Astrocyte (in vitro differentiated cells and primary cell): ENCODE measurements around the gene RUNX3. TPM values are rescaled to one million over a fixed set of nuclear protein-coding genes. Genes with fewer than 3 reads are reported as not detected.

Source experiments
- DNase-seq: peaks from one replicate; pipeline ENCODE4 v3.0.0-alpha.2; 2010; ENCODE audit warnings: low read depth
- FAIRE-seq: peaks from 2 replicates; lab custom pipeline; 2011; peaks lifted over from hg19 to GRCh38; lab: Jason Lieb, UNC
- H2AFZ ChIP-seq: 2 replicates; pipeline ENCODE4 v1.6.0; 2012; ENCODE audit warnings: low read depth, low read length, inconsistent platforms
- H3K27ac ChIP-seq: 2 replicates; pipeline ENCODE4 v1.5.1; 2011; ENCODE audit warnings: low read depth, low read length, inconsistent platforms
- H3K27me3 ChIP-seq: 2 replicates; pipeline ENCODE4 v1.6.0; 2011; ENCODE audit warnings: low read length, inconsistent platforms; ENCODE audit not compliant: insufficient read depth
- H3K36me3 ChIP-seq: 2 replicates; pipeline ENCODE4 v1.5.1; 2011; ENCODE audit warnings: low read length, inconsistent platforms; ENCODE audit not compliant: insufficient read depth
- H3K4me1 ChIP-seq: 2 replicates; pipeline ENCODE4 v1.5.1; 2011; ENCODE audit warnings: low read length, inconsistent platforms; ENCODE audit not compliant: insufficient read depth
- H3K4me2 ChIP-seq: 2 replicates; pipeline ENCODE4 v1.6.0; 2012; ENCODE audit warnings: low read length, inconsistent platforms
- H3K4me3 ChIP-seq: 2 replicates; pipeline ENCODE4 v1.5.1; 2011; ENCODE audit warnings: low read depth, mild to moderate bottlenecking, low read length, inconsistent platforms; ENCODE audit not compliant: insufficient read depth
- H3K79me2 ChIP-seq: 2 replicates; pipeline ENCODE4 v1.6.0; 2012; ENCODE audit warnings: mild to moderate bottlenecking, low read length, inconsistent platforms; ENCODE audit not compliant: insufficient read depth
- H3K9ac ChIP-seq: 2 replicates; pipeline ENCODE4 v1.6.0; 2012; ENCODE audit warnings: mild to moderate bottlenecking, low read length, inconsistent platforms
- H3K9me3 ChIP-seq: 2 replicates; pipeline ENCODE4 v1.5.1; 2012; ENCODE audit warnings: low read depth, mild to moderate bottlenecking, low read length, inconsistent platforms; ENCODE audit not compliant: insufficient read depth
- H4K20me1 ChIP-seq: 2 replicates; pipeline ENCODE4 v1.6.0; 2012; ENCODE audit warnings: low read length, inconsistent platforms; ENCODE audit not compliant: insufficient read depth
- H3K27ac Mint-ChIP-seq: one replicate; pipeline ENCODE4 v1.8.0; 2021; ENCODE audit warnings: mild to moderate bottlenecking, mixed read lengths; ENCODE audit not compliant: unreplicated experiment
- H3K27me3 Mint-ChIP-seq: one replicate; pipeline ENCODE4 v1.8.0; 2021; ENCODE audit warnings: low read depth, mixed read lengths; ENCODE audit not compliant: unreplicated experiment
- H3K36me3 Mint-ChIP-seq: one replicate; pipeline ENCODE4 v1.8.0; 2021; ENCODE audit warnings: low read depth, mixed read lengths; ENCODE audit not compliant: unreplicated experiment
- H3K4me1 Mint-ChIP-seq: one replicate; pipeline ENCODE4 v1.8.0; 2021; ENCODE audit warnings: low read depth, mixed read lengths; ENCODE audit not compliant: unreplicated experiment
- H3K4me3 Mint-ChIP-seq: one replicate; pipeline ENCODE4 v1.8.0; 2021; ENCODE audit warnings: mild to moderate bottlenecking, moderate library complexity, mixed read lengths; ENCODE audit not compliant: unreplicated experiment
- H3K9me3 Mint-ChIP-seq: one replicate; pipeline ENCODE4 v1.8.0; 2021; ENCODE audit warnings: mild to moderate bottlenecking, mixed read lengths; ENCODE audit not compliant: unreplicated experiment
- CTCF ChIP-seq: IDR thresholded peaks from 2 replicates; pipeline ENCODE4 v1.5.1; 2011; ENCODE audit warnings: low read depth, mild to moderate bottlenecking, inconsistent platforms, low read length, moderate library complexity; ENCODE audit not compliant: insufficient read depth
- EZH2 ChIP-seq: IDR thresholded peaks from 2 replicates; pipeline ENCODE4 v1.6.1; 2012; ENCODE audit warnings: mild to moderate bottlenecking, low read length, inconsistent platforms; ENCODE audit not compliant: insufficient read depth
- total RNA-seq: library from RNA; stranded (reverse); gene quantifications from 2 replicates; pipeline ENCODE4 v1.2.1, GENCODE V29; 2021

The RUNX3 gene
- total RNA-seq, 1 donor from 2014 or later = 2.5 TPM

GRCh38 chr1:24931146-24931467 is 1.0 kb upstream of the RUNX3 start:
- peaks cover 88% of the 10 kb centered on the region for H3K27me3 ChIP-seq
- Mint-ChIP-seq H3K36me3 (peaks cover 4% of the 10 kb centered on the region), H3K27ac (no peak overlapping the region), H3K27me3 (peaks cover 73% of the 10 kb centered on the region), H3K9me3 (peaks cover 12% of the 10 kb centered on the region), H3K4me1 (peaks cover 1% of the 10 kb centered on the region), H3K4me3 (no peak overlapping the region)
- H3K9ac ChIP-seq = no peak overlapping the region
- H4K20me1 ChIP-seq = peaks cover 27% of the 10 kb centered on the region
- no peak overlapping the region for H3K4me3 ChIP-seq
- no peak for DNase-seq
- no peak for FAIRE-seq
- no peak for TF ChIP-seq EZH2
- no peak for TF ChIP-seq CTCF
- H3K9me3 ChIP-seq = no peaks in the 10 kb centered on the region
- no peak overlapping the region for H3K4me2 ChIP-seq
- H3K27ac ChIP-seq = no peak overlapping the region
- H3K79me2 ChIP-seq = no peaks in the 10 kb centered on the region
- H2AFZ ChIP-seq = no peak overlapping the region
- H3K4me1 ChIP-seq = peaks cover 2% of the 10 kb centered on the region
- H3K36me3 ChIP-seq = no peaks in the 10 kb centered on the region

- Mint-ChIP-seq H3K4me1 (peaks cover 1% of the 10 kb centered on the region), H3K27me3 (peaks cover 78% of the 10 kb centered on the region), H3K36me3 (peaks cover 8% of the 10 kb centered on the region), H3K27ac (no peak overlapping the region), H3K4me3 (no peak overlapping the region), H3K9me3 (peaks cover 12% of the 10 kb centered on the region)
- Histone ChIP-seq H3K27ac (no peak overlapping the region), H4K20me1 (peaks cover 27% of the 10 kb centered on the region), H3K9ac (no peak overlapping the region), H3K79me2 (no peaks in the 10 kb centered on the region), H2AFZ (no peak overlapping the region), H3K4me3 (no peak overlapping the region), H3K4me1 (peaks cover 2% of the 10 kb centered on the region), H3K9me3 (no peaks in the 10 kb centered on the region), H3K36me3 (no peaks in the 10 kb centered on the region), H3K4me2 (peak overlapping the region; percentile 35), H3K27me3 (peaks cover 93% of the 10 kb centered on the region)
- FAIRE-seq = no peak
- TF ChIP-seq CTCF (no peak), EZH2 (peak; percentile 97)
- DNase-seq = no peak
These were observed 447 bp downstream of the RUNX3 start for GRCh38 chr1:24929398-24930259.
